ENCODE data around the gene USHBP1. TPM values are rescaled to one million over a fixed set of nuclear protein-coding genes. Genes with fewer than 3 reads are reported as not detected.
A peak's percentile ranks its signal among the peaks of the same experiment; 100 is the strongest.

The USHBP1 gene
- total and polyA plus RNA-seq, 10 of the 15 experiments (the other 5 are each of a cell fraction or from before 2014, with no cell fraction given): 0.05 to 0.96 (median 0.22) TPM; not detected in 2

- peak; percentile 77 for TF ChIP-seq ZBTB11 (CRISPR knock-in tag; IDR thresholded peaks at IDR 0.05)
- no peak for TF ChIP-seq BHLHE40 (IDR thresholded peaks at IDR 0.05; ENCODE audit: borderline replicate concordance in 1 of 2, low read depth in 2 of 2, low read length in 1 of 2)
- TF ChIP-seq SUZ12 (IDR thresholded peaks at IDR 0.05; ENCODE audit: unreplicated experiment): no peak
- TF ChIP-seq KDM1A (IDR thresholded peaks at IDR 0.05; ENCODE audit: borderline replicate concordance): no peak
- no peak for TF ChIP-seq CEBPB (IDR thresholded peaks at IDR 0.05; ENCODE audit: borderline replicate concordance in 1 of 2, low read depth in 2 of 2, low read length in 2 of 2)
- no peak for TF ChIP-seq HDAC2 (IDR thresholded peaks at IDR 0.05)
- no peak for TF ChIP-seq KAT2A (conservative IDR thresholded peaks at IDR 0.05; ENCODE audit: control insufficient read depth, low read depth, low read length)
- peak; percentile 46; the same call in 1 of the 2 replicates for TF ChIP-seq CREM (IDR thresholded peaks at IDR 0.05; ENCODE audit: low read depth)
- TF ChIP-seq SMARCA5 (IDR thresholded peaks at IDR 0.05): 0 out of 2 replicates have a peak, but pooled peaks have one; percentile 0
- TF ChIP-seq TAF1 (IDR thresholded peaks at IDR 0.05; ENCODE audit: borderline replicate concordance, low read depth, low read length): no peak
- TF ChIP-seq TBL1XR1 (IDR thresholded peaks at IDR 0.05; ENCODE audit: low read depth, low read length): no peak
- TF ChIP-seq ZNF217 (IDR thresholded peaks at IDR 0.05): no peak
- peak; percentile 67; the same call in 1 of the 2 replicates for TF ChIP-seq CREB1 (IDR thresholded peaks at IDR 0.05; ENCODE audit: low read depth)
- TF ChIP-seq E2F4 (IDR thresholded peaks at IDR 0.05; ENCODE audit: low read depth, low read length): no peak
- TF ChIP-seq SMAD5 (IDR thresholded peaks at IDR 0.05; ENCODE audit: low read depth): no peak
- TF ChIP-seq ZBTB40 (IDR thresholded peaks at IDR 0.05; ENCODE audit: borderline replicate concordance): 0 out of 2 replicates have a peak, but pooled peaks have one; percentile 18
- TF ChIP-seq RB1 (IDR thresholded peaks at IDR 0.05; ENCODE audit: borderline replicate concordance): no peak
- TF ChIP-seq ATF3 (IDR thresholded peaks at IDR 0.05; ENCODE audit: borderline replicate concordance, extremely low read depth, low read depth, low read length): no peak
- no peak for TF ChIP-seq ESRRA (IDR thresholded peaks at IDR 0.05; ENCODE audit: low read length)
- TF ChIP-seq NBN (IDR thresholded peaks at IDR 0.05): no peak
- TF ChIP-seq TCF7 (IDR thresholded peaks at IDR 0.05; ENCODE audit: borderline replicate concordance): no peak
- TF ChIP-seq RELA (IDR thresholded peaks at IDR 0.05; ENCODE audit: borderline replicate concordance, partially characterized antibody): no peak
- TF ChIP-seq MEF2B (IDR thresholded peaks at IDR 0.05; ENCODE audit: partially characterized antibody, poor library complexity, severe bottlenecking): no peak
Observed at GRCh38 chr19:17309965-17310461, 45.5 kb upstream of the USHBP1 start (continued).

Data from GM12878 (cell line).